ENCODE data around the gene MAPK12. TPM values are rescaled to one million over a fixed set of nuclear protein-coding genes. Genes with fewer than 3 reads are reported as not detected.

The MAPK12 gene
- polyA plus RNA-seq (2013, experiment 1 of 2) = 26.1 TPM
- 25.9 TPM for polyA plus RNA-seq (2013, experiment 2 of 2)

- 6 to 10% methylated on average over 40 to 54 of the region's 61 CpGs for WGBS, 2 experiments (ENCODE audit: insufficient coverage in 2 of 2)
- Histone ChIP-seq H3K4me1 (ENCODE audit: control insufficient read depth, insufficient read depth, low read length, poor library complexity, severe bottlenecking) (peaks cover 5% of the 10 kb centered on the region), H3K9me3 (ENCODE audit: control insufficient read depth, low read length) (peaks cover under 1% of the 10 kb centered on the region), H3K27ac (ENCODE audit: low read depth, low read length, severe bottlenecking) (no peak within 1 kb of the TSS), H3K36me3 (ENCODE audit: control insufficient read depth, insufficient read depth, low read length) (peaks cover 12% of the 10 kb centered on the region), H3K4me3 (ENCODE audit: extremely low read depth, insufficient read depth, low read length, poor library complexity, severe bottlenecking) (peak within 1 kb of the TSS; percentile 52)
These were observed at the start of gene MAPK12 for GRCh38 chr22:50261615-50262459. Gene MAPK12 (minus strand): TSS chr22:50261683. CDS start chr22:50261509, 174 bp downstream.

GRCh38 chr22:50310949-50311444 is 49.5 kb upstream of the MAPK12 start:
- H3K27ac ChIP-seq (ENCODE audit: low read depth, low read length, severe bottlenecking) = no peak overlapping the region
- no peaks in the 10 kb centered on the region for H3K36me3 ChIP-seq (ENCODE audit: control insufficient read depth, insufficient read depth, low read length)
- no peak overlapping the region for H3K4me3 ChIP-seq (ENCODE audit: extremely low read depth, insufficient read depth, low read length, poor library complexity, severe bottlenecking)
- no peaks in the 10 kb centered on the region for H3K9me3 ChIP-seq (ENCODE audit: control insufficient read depth, low read length)
- 92 to 94% methylated on average over 16 of the region's 16 CpGs for WGBS, 2 experiments (ENCODE audit: insufficient coverage in 2 of 2)
- H3K4me1 ChIP-seq (ENCODE audit: control insufficient read depth, insufficient read depth, low read length, poor library complexity, severe bottlenecking) = peaks cover 19% of the 10 kb centered on the region

DNA sequence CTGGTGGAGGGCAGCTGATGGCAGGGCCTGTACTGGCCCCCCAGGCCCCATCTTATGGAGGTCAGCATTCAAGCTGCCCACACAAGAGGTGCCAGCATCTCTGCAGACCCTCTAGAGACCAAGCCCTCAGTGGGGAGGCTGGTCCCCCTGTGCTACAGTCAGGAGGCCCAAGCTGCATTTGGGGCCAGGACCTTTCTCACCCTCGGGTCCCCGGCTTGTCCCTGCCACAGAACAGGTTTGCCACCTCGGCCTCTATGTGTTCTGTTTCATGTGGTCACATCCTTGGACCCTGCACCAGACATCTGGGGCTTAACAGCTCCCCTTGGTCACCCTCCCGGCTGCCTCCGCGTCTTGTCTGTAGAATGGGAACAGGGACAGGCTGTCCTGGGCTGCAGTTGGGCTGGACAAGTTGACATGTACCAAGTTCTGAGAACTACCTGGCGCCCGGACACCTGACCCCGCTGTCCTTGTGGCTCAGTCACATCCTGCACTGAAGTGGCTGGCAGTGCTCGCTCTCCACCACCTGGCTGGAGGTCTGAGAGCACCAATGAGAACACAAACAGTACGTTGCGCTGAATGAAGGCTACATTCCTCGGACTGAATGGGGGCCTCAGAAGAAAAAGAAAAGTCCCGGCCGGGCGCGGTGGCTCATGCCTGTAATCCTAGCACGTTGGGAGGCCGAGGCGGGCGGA is 48.7 kb upstream of the MAPK12 start:
- H3K27ac ChIP-seq (ENCODE audit: low read depth, low read length, severe bottlenecking) = no peak overlapping the region
- H3K36me3 ChIP-seq (ENCODE audit: control insufficient read depth, insufficient read depth, low read length) = peaks cover 3% of the 10 kb centered on the region
- no peak overlapping the region for H3K4me3 ChIP-seq (ENCODE audit: extremely low read depth, insufficient read depth, low read length, poor library complexity, severe bottlenecking)
- peaks cover 27% of the 10 kb centered on the region for H3K4me1 ChIP-seq (ENCODE audit: control insufficient read depth, insufficient read depth, low read length, poor library complexity, severe bottlenecking)
- no peaks in the 10 kb centered on the region for H3K9me3 ChIP-seq (ENCODE audit: control insufficient read depth, low read length)
- 90 to 94% methylated on average over 13 of the region's 21 CpGs for WGBS, 2 experiments (ENCODE audit: insufficient coverage in 2 of 2)

DNA sequence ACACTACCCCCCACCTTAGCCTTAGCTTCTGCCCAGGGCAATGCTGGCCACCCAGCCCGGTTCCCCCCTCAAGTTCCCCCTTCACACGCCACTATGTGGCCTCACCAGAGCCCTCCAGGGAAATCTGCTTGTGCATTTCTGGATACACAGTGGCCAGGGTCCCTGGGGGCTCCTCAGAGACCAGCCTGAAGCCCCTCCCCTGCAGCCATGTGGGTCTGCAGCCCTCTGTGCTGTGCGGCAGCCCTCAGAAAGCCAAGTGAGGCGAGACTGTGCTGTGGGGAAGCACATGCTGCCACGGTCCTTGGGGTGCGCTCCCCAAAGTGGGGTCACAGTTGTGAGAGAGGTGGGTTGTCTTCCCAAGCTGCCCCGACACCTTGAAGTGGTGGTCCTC is 48.1 kb upstream of the MAPK12 start:
- 72 to 73% methylated on average over 7 of the region's 7 CpGs for WGBS, 2 experiments (ENCODE audit: insufficient coverage in 2 of 2)
- H3K9me3 ChIP-seq (ENCODE audit: control insufficient read depth, low read length) = no peaks in the 10 kb centered on the region
- H3K4me1 ChIP-seq (ENCODE audit: control insufficient read depth, insufficient read depth, low read length, poor library complexity, severe bottlenecking) = peaks cover 30% of the 10 kb centered on the region
- peaks cover 5% of the 10 kb centered on the region for H3K36me3 ChIP-seq (ENCODE audit: control insufficient read depth, insufficient read depth, low read length)
- H3K4me3 ChIP-seq (ENCODE audit: extremely low read depth, insufficient read depth, low read length, poor library complexity, severe bottlenecking) = no peak overlapping the region
- no peak overlapping the region for H3K27ac ChIP-seq (ENCODE audit: low read depth, low read length, severe bottlenecking)

- 59 to 79% methylated on average over 2 to 7 of the region's 9 CpGs for WGBS, 2 experiments (ENCODE audit: insufficient coverage in 2 of 2)
- Histone ChIP-seq H3K27ac (ENCODE audit: low read depth, low read length, severe bottlenecking) (peak overlapping the region; percentile 44), H3K36me3 (ENCODE audit: control insufficient read depth, insufficient read depth, low read length) (peaks cover 6% of the 10 kb centered on the region), H3K4me3 (ENCODE audit: extremely low read depth, insufficient read depth, low read length, poor library complexity, severe bottlenecking) (no peak overlapping the region), H3K4me1 (ENCODE audit: control insufficient read depth, insufficient read depth, low read length, poor library complexity, severe bottlenecking) (peaks cover 30% of the 10 kb centered on the region), H3K9me3 (ENCODE audit: control insufficient read depth, low read length) (no peaks in the 10 kb centered on the region)
These were observed 47.6 kb upstream of the MAPK12 start for GRCh38 chr22:50308986-50309600.

DNA sequence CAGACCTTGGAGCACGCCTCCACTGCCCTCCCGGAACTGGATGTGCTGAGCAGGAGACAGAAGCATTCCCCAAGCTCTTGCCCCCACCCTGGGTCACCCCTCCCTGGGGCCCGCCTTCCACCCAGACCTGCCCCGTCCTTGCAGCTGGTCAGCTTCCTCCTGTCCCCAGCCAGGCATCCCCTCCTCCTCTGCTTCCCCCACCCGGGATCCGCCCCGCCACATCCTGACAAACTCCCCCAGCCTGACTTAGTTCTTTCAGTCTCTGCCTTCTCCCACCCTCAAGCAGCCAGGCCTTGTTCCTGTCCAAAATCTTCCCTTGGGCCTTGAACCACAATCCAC is 47.1 kb upstream of the MAPK12 start:
- Histone ChIP-seq H3K27ac (ENCODE audit: low read depth, low read length, severe bottlenecking) (peak overlapping the region; percentile 44), H3K4me3 (ENCODE audit: extremely low read depth, insufficient read depth, low read length, poor library complexity, severe bottlenecking) (no peak overlapping the region), H3K9me3 (ENCODE audit: control insufficient read depth, low read length) (no peaks in the 10 kb centered on the region), H3K36me3 (ENCODE audit: control insufficient read depth, insufficient read depth, low read length) (peaks cover 10% of the 10 kb centered on the region), H3K4me1 (ENCODE audit: control insufficient read depth, insufficient read depth, low read length, poor library complexity, severe bottlenecking) (peaks cover 35% of the 10 kb centered on the region)
- 48 to 50% methylated on average over 5 to 6 of the region's 7 CpGs for WGBS, 2 experiments (ENCODE audit: insufficient coverage in 2 of 2)

DNA sequence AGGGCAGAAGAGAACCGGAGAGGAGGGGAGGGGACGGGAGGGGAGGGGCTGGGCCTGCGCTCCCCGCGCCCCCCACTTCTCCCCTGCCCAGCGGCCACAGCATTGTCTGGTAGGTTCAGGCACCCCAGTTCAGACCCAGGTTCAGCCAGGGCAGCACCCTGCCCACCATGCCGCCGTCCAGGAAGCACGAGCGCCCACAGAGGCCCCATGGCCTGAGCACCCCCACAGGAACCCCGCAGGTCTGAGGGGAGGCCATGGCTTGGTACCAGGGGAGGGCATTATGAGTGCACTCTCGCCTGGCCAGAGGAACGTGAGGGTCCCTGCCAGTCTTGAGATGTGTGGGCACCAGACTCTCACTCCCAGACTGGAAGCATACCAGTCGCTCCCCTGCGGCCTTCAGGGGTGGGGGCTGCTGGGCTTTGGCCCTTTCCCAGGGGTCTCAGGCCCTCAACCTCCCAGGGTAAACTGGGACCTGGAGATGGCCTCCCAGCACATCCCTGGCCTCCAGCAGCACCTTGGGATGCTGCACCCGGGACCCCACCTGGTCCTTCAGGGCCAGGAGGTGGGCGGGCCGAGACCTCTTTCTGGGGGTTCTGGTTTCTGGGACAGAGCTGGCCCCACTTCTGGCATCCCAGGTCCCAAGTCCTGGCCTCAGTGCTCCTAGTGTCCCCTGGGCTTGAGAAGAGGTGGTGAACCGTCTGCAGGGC is 46.6 kb upstream of the MAPK12 start:
- H3K27ac ChIP-seq (ENCODE audit: low read depth, low read length, severe bottlenecking) = peak overlapping the region; percentile 44
- no peaks in the 10 kb centered on the region for H3K9me3 ChIP-seq (ENCODE audit: control insufficient read depth, low read length)
- H3K4me1 ChIP-seq (ENCODE audit: control insufficient read depth, insufficient read depth, low read length, poor library complexity, severe bottlenecking) = peaks cover 38% of the 10 kb centered on the region
- peaks cover 16% of the 10 kb centered on the region for H3K36me3 ChIP-seq (ENCODE audit: control insufficient read depth, insufficient read depth, low read length)
- 88 to 90% methylated on average over 14 to 17 of the region's 19 CpGs for WGBS, 2 experiments (ENCODE audit: insufficient coverage in 2 of 2)
- H3K4me3 ChIP-seq (ENCODE audit: extremely low read depth, insufficient read depth, low read length, poor library complexity, severe bottlenecking) = no peak overlapping the region

GRCh38 chr22:50306753-50307749 is 45.6 kb upstream of the MAPK12 start, which contains the start of gene PLXNB2:
Gene PLXNB2 (minus strand): TSS chr22:50307646. CDS start chr22:50290584, 17,062 bp downstream.
- no peaks in the 10 kb centered on the region for H3K9me3 ChIP-seq (ENCODE audit: control insufficient read depth, low read length)
- peak within 1 kb of the TSS; percentile 75 for H3K27ac ChIP-seq (ENCODE audit: low read depth, low read length, severe bottlenecking)
- peaks cover 21% of the 10 kb centered on the region for H3K36me3 ChIP-seq (ENCODE audit: control insufficient read depth, insufficient read depth, low read length)
- H3K4me3 ChIP-seq (ENCODE audit: extremely low read depth, insufficient read depth, low read length, poor library complexity, severe bottlenecking) = peak within 1 kb of the TSS; percentile 79
- 0 to 1% methylated on average over 60 to 96 of the region's 105 CpGs for WGBS, 2 experiments (ENCODE audit: insufficient coverage in 2 of 2)
- H3K4me1 ChIP-seq (ENCODE audit: control insufficient read depth, insufficient read depth, low read length, poor library complexity, severe bottlenecking) = peaks cover 43% of the 10 kb centered on the region

DNA sequence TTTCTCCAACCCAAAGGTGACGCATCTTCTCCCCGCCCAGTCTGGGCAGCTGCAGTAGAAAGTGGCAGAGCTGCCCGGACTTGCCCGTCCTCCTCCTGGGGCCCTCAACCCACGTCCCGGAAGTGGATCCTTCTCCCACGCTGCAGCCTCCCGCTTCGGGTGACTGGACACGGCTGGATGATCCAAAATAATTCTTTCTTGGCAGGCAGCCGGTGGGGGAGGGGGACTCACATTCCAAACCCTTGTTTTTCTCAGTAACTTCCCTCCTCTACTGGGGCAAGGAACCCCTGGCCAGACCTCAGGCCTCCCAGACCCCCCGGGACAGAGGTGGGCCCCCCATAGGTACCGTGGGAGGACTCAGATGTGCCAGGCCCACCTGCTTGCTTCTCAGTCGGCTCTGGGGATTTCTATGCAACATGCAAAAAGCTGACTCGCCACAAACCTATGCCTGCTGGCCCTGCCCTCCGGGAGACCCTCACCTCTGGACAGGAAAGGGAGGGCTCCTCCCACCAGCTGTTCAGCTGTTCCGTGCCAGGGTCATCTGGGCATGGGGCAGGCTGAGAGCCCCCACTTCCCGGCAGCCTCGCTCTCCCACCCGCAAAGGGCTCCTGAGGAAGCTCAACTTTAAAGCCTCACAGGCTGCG is 44.6 kb upstream of the MAPK12 start:
- peaks cover 46% of the 10 kb centered on the region for H3K4me1 ChIP-seq (ENCODE audit: control insufficient read depth, insufficient read depth, low read length, poor library complexity, severe bottlenecking)
- peak overlapping the region; percentile 32 for H3K27ac ChIP-seq (ENCODE audit: low read depth, low read length, severe bottlenecking)

More for the DNA sequence above, 44.6 kb upstream of the MAPK12 start:
- peaks cover 28% of the 10 kb centered on the region for H3K36me3 ChIP-seq (ENCODE audit: control insufficient read depth, insufficient read depth, low read length)
- H3K9me3 ChIP-seq (ENCODE audit: control insufficient read depth, low read length) = no peaks in the 10 kb centered on the region
- whole genome bisulfite sequencing, 2 experiments (ENCODE audit: insufficient coverage in 2 of 2) = 20 to 32% methylated on average over 16 to 18 of the region's 21 CpGs
- peak overlapping the region; percentile 79 for H3K4me3 ChIP-seq (ENCODE audit: extremely low read depth, insufficient read depth, low read length, poor library complexity, severe bottlenecking)

Measured in mesodermal cell (in vitro differentiated cells).